ENCODE measurements around the gene EIF3L. TPM values are rescaled to one million over a fixed set of nuclear protein-coding genes. Genes with fewer than 3 reads are reported as not detected.

The EIF3L gene
- total and polyA plus RNA-seq, 2 of the 8 experiments (the other 6 are each of a cell fraction or from before 2014, with no cell fraction given) = 639 to 886 TPM

DNA sequence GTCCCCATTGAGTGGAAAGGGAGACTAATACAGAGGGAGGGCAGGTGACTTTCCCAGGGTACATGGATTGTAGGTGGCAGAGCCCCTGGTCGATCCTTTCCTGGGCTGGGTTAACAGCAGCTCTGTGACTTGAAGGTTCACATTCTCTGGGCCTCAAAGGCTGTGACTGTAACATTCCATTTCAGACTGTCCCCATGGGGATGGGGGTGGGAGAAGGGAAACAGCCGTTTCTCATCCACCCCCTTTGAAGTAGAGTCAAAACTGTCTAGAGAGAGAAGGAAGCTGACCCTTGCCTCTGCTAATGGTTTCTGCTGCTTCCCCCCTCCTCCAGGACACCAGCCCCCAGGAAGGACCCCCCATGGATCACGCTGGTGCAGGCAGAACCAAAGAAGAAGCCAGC lies 76.1 kb downstream of the EIF3L start:
- WGBS, 2 experiments (ENCODE audit: extremely low coverage in 1 of 2, insufficient coverage in 1 of 2, insufficient read length in 1 of 2, insufficient replicate concordance in 2 of 2, low coverage in 1 of 2, low lambda C conversion rate in 2 of 2, missing lambda C conversion rate in 1 of 2) = 90% methylated on average over 2 of the region's 3 CpGs; no CpG with 5 or more reads in 1 of the 2 experiments
- H3K23me2 ChIP-seq (ENCODE audit: low read depth, low read length) = no peaks in the 10 kb centered on the region
- H3K9me3 ChIP-seq (ENCODE audit: insufficient read depth in 2 of 2, low read depth in 1 of 2, low read length in 1 of 2) = no peaks in the 10 kb centered on the region
- peaks cover 3 to 13% (median 8%) of the 10 kb centered on the region in 4 experiments; a peak in 6 of 8 replicates for H3K36me3 ChIP-seq (ENCODE audit: control insufficient read depth in 2 of 4, insufficient read depth in 4 of 4, low read length in 3 of 4)
- H3K9ac ChIP-seq (replicated peaks in 1 of 4; ENCODE audit: extremely low read depth in 1 of 4, low read depth in 3 of 4, low read length in 3 of 4) = no peak overlapping the region
- H4K91ac ChIP-seq (replicated peaks; ENCODE audit: insufficient read length, low read length) = no peak overlapping the region
- H3K27ac ChIP-seq (ENCODE audit: low read depth, low read length) = no peak overlapping the region
- H3K56ac ChIP-seq (replicated peaks; ENCODE audit: insufficient read length, low read depth, low read length) = no peak overlapping the region
- no peak overlapping the region for H4K5ac ChIP-seq (ENCODE audit: insufficient read length, low read depth, low read length)
- no peak overlapping the region for H3K4ac ChIP-seq (replicated peaks; ENCODE audit: insufficient read length, low read depth, low read length)
- TF ChIP-seq EGR1 (IDR thresholded peaks at IDR 0.05; ENCODE audit: borderline replicate concordance, low read depth, low read length) (no peak), RFX5 (IDR thresholded peaks at IDR 0.05; ENCODE audit: borderline replicate concordance, low read depth, low read length) (no peak), KDM4A (IDR thresholded peaks at IDR 0.05; ENCODE audit: low read depth, low read length, severe bottlenecking) (no peak), SIN3A (conservative IDR thresholded peaks at IDR 0.05 in 1 of 2, IDR thresholded peaks at IDR 0.05 in 1 of 2; ENCODE audit: low read depth in 1 of 2, low read length in 2 of 2) (no peak), SP1 (IDR thresholded peaks at IDR 0.05; ENCODE audit: low read depth, low read length) (no peak), SP4 (IDR thresholded peaks at IDR 0.05; ENCODE audit: low read length) (no peak), YY1 (IDR thresholded peaks at IDR 0.05; ENCODE audit: low read depth, low read length) (no peak), NRF1 (IDR thresholded peaks at IDR 0.05; ENCODE audit: low read depth, low read length) (no peak), BCL11A (IDR thresholded peaks at IDR 0.05; ENCODE audit: low read depth in 2 of 2, low read length in 2 of 2) (no peak), MAX (IDR thresholded peaks at IDR 0.05) (no peak), CHD1 (IDR thresholded peaks at IDR 0.05; ENCODE audit: low read depth, low read length) (no peak)
- no peak for FAIRE-seq
- H3K4me2 ChIP-seq (ENCODE audit: insufficient read depth in 1 of 2, low read depth in 2 of 2, low read length in 2 of 2) = no peak overlapping the region
- H3K18ac ChIP-seq (ENCODE audit: extremely low read depth, low read length) = no peak overlapping the region
- H2AK5ac ChIP-seq (ENCODE audit: low read depth, low read length) = no peak overlapping the region
- no peaks in the 10 kb centered on the region for H3K79me2 ChIP-seq (ENCODE audit: control insufficient read depth in 1 of 2, insufficient read depth in 2 of 2, low read length in 2 of 2)
- H3K23ac ChIP-seq (ENCODE audit: insufficient read length) = no peak overlapping the region
- no peak overlapping the region for H3K14ac ChIP-seq (ENCODE audit: insufficient read length)
- POLR2A ChIA-PET (ENCODE audit: partially characterized antibody) = interaction anchor here (1.1 to 2.6 kb wide), 2 partner anchors 9 to 19 kb away, joined by 3 to 8 read pairs; partner anchors contain the start of gene MICALL1
- H2BK120ac ChIP-seq (replicated peaks; ENCODE audit: low read depth, low read length) = no peak overlapping the region
- no peak overlapping the region for H3K4me3 ChIP-seq (ENCODE audit: extremely low read depth in 1 of 4, insufficient read depth in 2 of 4, low read depth in 3 of 4, low read length in 4 of 4)
- H4K8ac ChIP-seq (ENCODE audit: extremely low read depth, insufficient read depth, low read length) = no peak overlapping the region
- H2BK20ac ChIP-seq (ENCODE audit: low read length) = no peak overlapping the region
- no peak for DNase-seq (ENCODE audit: low read depth in 1 of 2, low spot score in 2 of 2)
- H2BK15ac ChIP-seq (ENCODE audit: low read length) = no peak overlapping the region
- H2BK12ac ChIP-seq (ENCODE audit: low read depth, low read length) = no peak overlapping the region
- no peak overlapping the region for H2BK5ac ChIP-seq (ENCODE audit: low read depth, low read length)
- no peaks in the 10 kb centered on the region for H3K4me1 ChIP-seq (replicated peaks in 1 of 4; ENCODE audit: control insufficient read depth in 3 of 4, insufficient read depth in 4 of 4, low read length in 3 of 4)
- no peaks in the 10 kb centered on the region for H3K79me1 ChIP-seq (ENCODE audit: low read depth, low read length)
- H3K27me3 ChIP-seq (replicated peaks in 1 of 4; ENCODE audit: control insufficient read depth in 3 of 4, extremely low read depth in 1 of 4, insufficient read depth in 3 of 4, low read length in 3 of 4) = no peaks in the 10 kb centered on the region
- peaks cover 0 to 1% of the 10 kb centered on the region in 2 experiments for H4K20me1 ChIP-seq (replicated peaks in 1 of 2; ENCODE audit: control insufficient read depth in 1 of 2, insufficient read depth in 2 of 2, low read length in 2 of 2)
- CTCF ChIA-PET (ENCODE audit: partially characterized antibody) = interaction anchor here (1.1 to 1.5 kb wide), 3 partner anchors 8 to 37 kb away, joined by 3 to 5 read pairs (median 5); no protein-coding TSS in a partner anchor
- no peak overlapping the region for H2AFZ ChIP-seq (ENCODE audit: low read length)
